ENCODE results near the gene POU6F2. TPM values are rescaled to one million over a fixed set of nuclear protein-coding genes. Genes with fewer than 3 reads are reported as not detected.

The POU6F2 gene
- polyA plus RNA-seq, 2 of the 4 experiments (the other 2 are of a cell fraction) = not detected

- H3K27ac ChIP-seq = no peak overlapping the region
- ChIA-PET CTCF (no interaction called here), POLR2A (no interaction called here)
- ATAC-seq (no peak), FAIRE-seq (no peak), DNase-seq (ENCODE audit: low read depth in 1 of 2, low spot score in 1 of 2) (no peak)
- 13% methylated on average over 1 of the region's 1 CpG for WGBS (ENCODE audit: missing lambda C conversion rate)
- no peak overlapping the region for H3K4me2 ChIP-seq
- TF ChIP-seq ESRRA (IDR thresholded peaks at IDR 0.05; ENCODE audit: borderline replicate concordance, low read length) (no peak), MAFK (IDR thresholded peaks at IDR 0.05; ENCODE audit: partially characterized antibody) (peak; percentile 96)
- no peaks in the 10 kb centered on the region for H3K4me1 ChIP-seq
- H3K9me3 ChIP-seq = no peaks in the 10 kb centered on the region
- H3K4me3 ChIP-seq = no peak overlapping the region
These were observed 427.2 kb downstream of the POU6F2 start for GRCh38 chr7:39404907-39405306.

- CTCF ChIA-PET = interaction anchor here (0.6 kb wide), 1 partner anchor 9 kb away, joined by 3 read pairs; no protein-coding TSS in a partner anchor
- ATAC-seq = no peak
- Histone ChIP-seq H3K4me2 (no peak overlapping the region), H3K4me3 (no peak overlapping the region), H3K4me1 (no peaks in the 10 kb centered on the region), H3K27ac (no peak overlapping the region), H3K9me3 (no peaks in the 10 kb centered on the region)
- no peak for DNase-seq (ENCODE audit: low read depth in 1 of 2, low spot score in 1 of 2)
- POLR2A ChIA-PET = no interaction called here
- FAIRE-seq = no peak
- WGBS (ENCODE audit: missing lambda C conversion rate) = 50% methylated on average over 3 of the region's 3 CpGs
- TF ChIP-seq KDM5A (IDR thresholded peaks at IDR 0.05) = no peak
- no peak for TF ChIP-seq JUN (IDR thresholded peaks at IDR 0.05)
- TF ChIP-seq ELK1 (IDR thresholded peaks at IDR 0.05; ENCODE audit: low read depth, low read length) = no peak
- no peak for TF ChIP-seq CHD4 (IDR thresholded peaks at IDR 0.05; ENCODE audit: borderline replicate concordance)
- no peak for TF ChIP-seq FOXS1 (CRISPR knock-in tag; IDR thresholded peaks at IDR 0.05)
- no peak for TF ChIP-seq RFX5 (IDR thresholded peaks at IDR 0.05)
- TF ChIP-seq MYC (IDR thresholded peaks at IDR 0.05; ENCODE audit: borderline replicate concordance, low read length) = no peak
- TF ChIP-seq HOXB5 (CRISPR knock-in tag; IDR thresholded peaks at IDR 0.05) = no peak
- no peak for TF ChIP-seq HEYL (CRISPR knock-in tag; IDR thresholded peaks at IDR 0.05)
- TF ChIP-seq ZC3H11A (IDR thresholded peaks at IDR 0.05) = no peak
- no peak for TF ChIP-seq MAZ (IDR thresholded peaks at IDR 0.05; ENCODE audit: borderline replicate concordance, low read depth, low read length)
- no peak for TF ChIP-seq CBX2 (IDR thresholded peaks at IDR 0.05; ENCODE audit: borderline replicate concordance, low read depth)
- TF ChIP-seq ZFP36 (IDR thresholded peaks at IDR 0.05; ENCODE audit: borderline replicate concordance, partially characterized antibody) = no peak
- TF ChIP-seq HDAC2 (IDR thresholded peaks at IDR 0.05) = no peak
- no peak for TF ChIP-seq RAD21 (conservative IDR thresholded peaks at IDR 0.05 in 1 of 2, IDR thresholded peaks at IDR 0.05 in 1 of 2)
These were observed 427.9 kb downstream of the POU6F2 start for GRCh38 chr7:39405581-39405980.

GRCh38 chr7:39406467-39406866, 428.8 kb downstream of the POU6F2 start:
- no peak overlapping the region for H3K4me2 ChIP-seq
- POLR2A ChIA-PET = no interaction called here
- no peak for TF ChIP-seq SMC3 (IDR thresholded peaks at IDR 0.05)
- TF ChIP-seq USF2 (IDR thresholded peaks at IDR 0.05) = no peak
- no peak for TF ChIP-seq CHD4 (IDR thresholded peaks at IDR 0.05; ENCODE audit: borderline replicate concordance)
- no peak for TF ChIP-seq ESRRA (IDR thresholded peaks at IDR 0.05; ENCODE audit: borderline replicate concordance, low read length)
- no peak for TF ChIP-seq HDAC2 (IDR thresholded peaks at IDR 0.05)
- TF ChIP-seq KDM1A (IDR thresholded peaks at IDR 0.05; ENCODE audit: low read depth) = no peak
- no peak for TF ChIP-seq HOXA7 (CRISPR knock-in tag; IDR thresholded peaks at IDR 0.05)
- no peak for TF ChIP-seq RFX5 (IDR thresholded peaks at IDR 0.05)
- TF ChIP-seq, protein P1, sequence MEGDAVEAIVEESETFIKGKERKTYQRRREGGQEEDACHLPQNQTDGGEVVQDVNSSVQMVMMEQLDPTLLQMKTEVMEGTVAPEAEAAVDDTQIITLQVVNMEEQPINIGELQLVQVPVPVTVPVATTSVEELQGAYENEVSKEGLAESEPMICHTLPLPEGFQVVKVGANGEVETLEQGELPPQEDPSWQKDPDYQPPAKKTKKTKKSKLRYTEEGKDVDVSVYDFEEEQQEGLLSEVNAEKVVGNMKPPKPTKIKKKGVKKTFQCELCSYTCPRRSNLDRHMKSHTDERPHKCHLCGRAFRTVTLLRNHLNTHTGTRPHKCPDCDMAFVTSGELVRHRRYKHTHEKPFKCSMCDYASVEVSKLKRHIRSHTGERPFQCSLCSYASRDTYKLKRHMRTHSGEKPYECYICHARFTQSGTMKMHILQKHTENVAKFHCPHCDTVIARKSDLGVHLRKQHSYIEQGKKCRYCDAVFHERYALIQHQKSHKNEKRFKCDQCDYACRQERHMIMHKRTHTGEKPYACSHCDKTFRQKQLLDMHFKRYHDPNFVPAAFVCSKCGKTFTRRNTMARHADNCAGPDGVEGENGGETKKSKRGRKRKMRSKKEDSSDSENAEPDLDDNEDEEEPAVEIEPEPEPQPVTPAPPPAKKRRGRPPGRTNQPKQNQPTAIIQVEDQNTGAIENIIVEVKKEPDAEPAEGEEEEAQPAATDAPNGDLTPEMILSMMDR (IDR thresholded peaks at IDR 0.05) = no peak
- no peak for TF ChIP-seq CEBPB (IDR thresholded peaks at IDR 0.05)
- no peak for TF ChIP-seq BHLHE40 (IDR thresholded peaks at IDR 0.05; ENCODE audit: low read depth, low read length)
- no peak for TF ChIP-seq HMGXB4 (CRISPR knock-in tag; IDR thresholded peaks at IDR 0.05; ENCODE audit: borderline replicate concordance)
- TF ChIP-seq SREBF2 (IDR thresholded peaks at IDR 0.05) = no peak
- TF ChIP-seq PHF8 (IDR thresholded peaks at IDR 0.05; ENCODE audit: borderline replicate concordance, low read depth) = no peak
- no peak for DNase-seq (ENCODE audit: low read depth in 1 of 2, low spot score in 1 of 2)
- 21% methylated on average over 10 of the region's 10 CpGs for WGBS (ENCODE audit: missing lambda C conversion rate)
- no peaks in the 10 kb centered on the region for H3K9me3 ChIP-seq
- no peak for ATAC-seq
- no peaks in the 10 kb centered on the region for H3K4me1 ChIP-seq
- no peak for FAIRE-seq
- CTCF ChIA-PET = interaction anchor here (0.6 to 2.3 kb wide), 3 partner anchors 10 to 43 kb away, joined by 3 to 6 read pairs (median 3); no protein-coding TSS in a partner anchor
- H3K27ac ChIP-seq = no peak overlapping the region
- H3K4me3 ChIP-seq = no peak overlapping the region
